ENCODE measurements around the gene ZNF428. TPM values are rescaled to one million over a fixed set of nuclear protein-coding genes. Genes with fewer than 3 reads are reported as not detected.
A peak's percentile ranks its signal among the peaks of the same experiment; 100 is the strongest.

ZNF428 gene
- polyA plus RNA-seq, 2 donors: 20.4 to 27.3 TPM

DNA sequence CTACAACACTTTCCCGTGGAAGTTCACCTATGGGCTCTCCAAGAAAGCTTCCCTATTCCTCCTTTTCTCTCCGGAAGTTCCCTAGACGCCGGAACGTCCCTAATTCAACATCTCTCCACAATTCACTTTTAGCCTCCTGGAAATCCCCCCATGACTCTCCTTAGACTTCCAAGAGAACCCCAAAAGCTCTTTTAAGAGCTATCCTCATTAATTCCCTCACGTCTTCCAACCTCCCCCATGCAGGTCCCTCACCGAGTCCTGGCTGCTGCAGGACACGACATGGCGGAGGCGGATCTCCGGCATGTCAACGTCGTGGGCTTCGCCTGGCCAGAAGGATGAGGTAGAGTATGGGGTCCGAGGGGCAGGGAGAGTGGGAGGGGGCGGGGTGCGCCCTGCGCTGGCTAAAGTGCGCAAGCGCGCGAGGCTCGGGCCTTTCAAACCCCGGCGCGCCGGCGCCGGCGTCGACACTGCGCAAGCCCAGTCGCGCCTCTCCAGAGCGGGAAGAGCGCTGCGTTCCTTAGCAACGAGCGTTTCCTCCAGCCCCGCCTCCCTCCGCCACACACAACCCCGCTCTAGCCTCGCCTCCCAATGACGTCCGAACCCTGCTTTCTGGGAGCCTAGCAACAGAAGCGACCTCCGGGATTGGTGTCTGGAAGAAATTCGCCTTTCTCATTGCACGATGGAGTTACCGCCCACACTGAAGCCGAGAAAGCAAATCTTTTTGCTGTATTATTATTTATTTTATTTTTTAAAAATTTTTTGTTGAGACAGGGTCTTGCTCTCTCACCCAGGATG is 44.1 kb downstream of the ZNF428 start, which contains the start of the genes PINLYP and XRCC1:
TSS of gene PINLYP (plus strand) at position 646 of the 795 bp plus-strand sequence. CDS start 1,391 bp downstream, outside the sequence.
TSS of gene XRCC1 (minus strand) at position 372 of the 795 bp plus-strand sequence. CDS start at position 303, 69 bp downstream.
- WGBS, 2 donors: 0% methylated on average over 51 of the region's 51 CpGs

DNA sequence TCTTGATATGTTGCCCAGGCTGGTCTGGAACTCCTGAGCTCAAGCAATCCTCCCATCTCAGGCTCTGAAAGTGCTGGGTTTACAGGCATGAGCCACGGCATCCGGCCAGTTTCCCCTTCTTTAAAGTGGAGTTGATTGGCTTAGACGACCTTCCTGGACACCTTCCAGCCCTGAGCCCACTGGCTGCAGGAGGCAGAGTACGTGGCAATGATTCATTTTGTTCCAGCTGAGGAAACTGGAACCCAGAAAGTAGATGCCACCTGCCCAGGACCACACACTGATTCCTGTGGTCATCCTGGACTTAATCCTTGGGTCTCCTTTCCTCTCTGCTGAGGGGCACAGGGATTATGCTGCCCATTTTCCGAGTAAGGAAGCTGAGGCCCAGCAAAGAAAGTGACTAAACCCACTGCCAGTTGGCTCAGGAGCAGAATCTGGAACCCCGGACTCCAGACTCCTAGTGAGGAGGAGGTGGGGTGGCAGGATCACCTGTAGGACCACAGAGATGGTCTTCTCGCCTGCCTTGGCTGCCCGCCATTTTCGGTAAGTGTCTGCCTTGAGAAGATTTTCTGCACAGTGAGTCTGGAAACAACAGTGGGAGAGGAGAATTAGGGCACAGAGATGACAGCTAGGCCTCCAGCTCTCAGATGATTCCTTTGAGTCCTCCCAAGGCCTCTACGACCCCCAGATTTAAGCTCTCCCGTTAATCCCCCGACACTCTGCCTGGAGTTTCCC is 44.8 kb downstream of the ZNF428 start:
- peaks cover 0 to 2% of the 10 kb centered on the region in 2 donors for H3K36me3 ChIP-seq (ENCODE audit: control insufficient read depth in 2 of 2, insufficient read depth in 2 of 2, low read length in 1 of 2)
- H3K27me3 ChIP-seq (ENCODE audit: control insufficient read depth in 1 of 2, insufficient read depth in 2 of 2, low read length in 2 of 2): no peaks in the 10 kb centered on the region
- H3K4me3 ChIP-seq (ENCODE audit: low read depth in 1 of 2, low read length in 2 of 2): peak overlapping the region; percentile 68 to 88
- peak overlapping the region; percentile 77 to 84 for H3K27ac ChIP-seq (ENCODE audit: low read depth in 2 of 2, low read length in 1 of 2)
- no peaks in the 10 kb centered on the region for H3K9me3 ChIP-seq (ENCODE audit: control insufficient read depth in 2 of 2, insufficient read depth in 1 of 2, low read depth in 1 of 2, low read length in 1 of 2)
- whole genome bisulfite sequencing, 2 donors: 26 to 33% methylated on average over 12 of the region's 12 CpGs
- peaks cover 7 to 13% of the 10 kb centered on the region in 2 donors for H3K4me1 ChIP-seq (ENCODE audit: control insufficient read depth in 2 of 2, insufficient read depth in 2 of 2, low read length in 1 of 2)

More for the DNA sequence above, 44.1 kb downstream of the ZNF428 start, which contains the start of the genes PINLYP and XRCC1:
- Histone ChIP-seq H3K4me3 (ENCODE audit: low read depth in 1 of 2, low read length in 2 of 2) (peak within 1 kb of the TSS; percentile 68 to 88), H3K27me3 (ENCODE audit: control insufficient read depth in 1 of 2, insufficient read depth in 2 of 2, low read length in 2 of 2) (no peaks in the 10 kb centered on the region), H3K9me3 (ENCODE audit: control insufficient read depth in 2 of 2, insufficient read depth in 1 of 2, low read depth in 1 of 2, low read length in 1 of 2) (no peaks in the 10 kb centered on the region), H3K36me3 (ENCODE audit: control insufficient read depth in 2 of 2, insufficient read depth in 2 of 2, low read length in 1 of 2) (peaks cover 0 to 2% of the 10 kb centered on the region in 2 donors), H3K27ac (ENCODE audit: low read depth in 2 of 2, low read length in 1 of 2) (peak within 1 kb of the TSS; percentile 77 to 84), H3K4me1 (ENCODE audit: control insufficient read depth in 2 of 2, insufficient read depth in 2 of 2, low read length in 1 of 2) (peaks cover 7 to 13% of the 10 kb centered on the region in 2 donors)

DNA sequence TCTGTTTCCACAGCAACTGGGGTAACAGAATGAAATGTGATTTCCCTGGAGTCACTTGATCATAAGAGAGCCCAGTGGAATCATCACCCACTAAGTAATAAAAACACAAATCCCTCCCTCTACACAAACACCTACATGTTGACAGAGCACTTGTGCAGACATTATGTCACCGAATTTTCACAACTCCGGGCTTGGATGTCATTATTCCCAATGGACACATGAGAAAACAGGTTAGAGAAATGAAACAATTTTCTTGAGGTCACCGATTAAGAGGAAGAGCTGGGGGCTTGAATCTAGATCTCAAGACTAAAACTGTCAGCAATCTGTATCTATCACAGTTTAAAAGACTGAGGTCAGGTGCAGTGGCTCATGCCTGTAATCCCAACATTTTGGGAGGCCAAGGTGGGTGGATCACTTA is 47.2 kb downstream of the ZNF428 start:
- 60 to 66% methylated on average over 3 of the region's 3 CpGs for WGBS, 2 donors
- Histone ChIP-seq H3K4me1 (ENCODE audit: control insufficient read depth in 2 of 2, insufficient read depth in 2 of 2, low read length in 1 of 2) (peaks cover 7 to 13% of the 10 kb centered on the region in 2 donors), H3K27ac (ENCODE audit: low read depth in 2 of 2, low read length in 1 of 2) (no peak overlapping the region), H3K36me3 (ENCODE audit: control insufficient read depth in 2 of 2, insufficient read depth in 2 of 2, low read length in 1 of 2) (peaks cover 0 to 2% of the 10 kb centered on the region in 2 donors), H3K27me3 (ENCODE audit: control insufficient read depth in 1 of 2, insufficient read depth in 2 of 2, low read length in 2 of 2) (no peaks in the 10 kb centered on the region), H3K4me3 (ENCODE audit: low read depth in 1 of 2, low read length in 2 of 2) (no peak overlapping the region), H3K9me3 (ENCODE audit: control insufficient read depth in 2 of 2, insufficient read depth in 1 of 2, low read depth in 1 of 2, low read length in 1 of 2) (no peaks in the 10 kb centered on the region)

DNA sequence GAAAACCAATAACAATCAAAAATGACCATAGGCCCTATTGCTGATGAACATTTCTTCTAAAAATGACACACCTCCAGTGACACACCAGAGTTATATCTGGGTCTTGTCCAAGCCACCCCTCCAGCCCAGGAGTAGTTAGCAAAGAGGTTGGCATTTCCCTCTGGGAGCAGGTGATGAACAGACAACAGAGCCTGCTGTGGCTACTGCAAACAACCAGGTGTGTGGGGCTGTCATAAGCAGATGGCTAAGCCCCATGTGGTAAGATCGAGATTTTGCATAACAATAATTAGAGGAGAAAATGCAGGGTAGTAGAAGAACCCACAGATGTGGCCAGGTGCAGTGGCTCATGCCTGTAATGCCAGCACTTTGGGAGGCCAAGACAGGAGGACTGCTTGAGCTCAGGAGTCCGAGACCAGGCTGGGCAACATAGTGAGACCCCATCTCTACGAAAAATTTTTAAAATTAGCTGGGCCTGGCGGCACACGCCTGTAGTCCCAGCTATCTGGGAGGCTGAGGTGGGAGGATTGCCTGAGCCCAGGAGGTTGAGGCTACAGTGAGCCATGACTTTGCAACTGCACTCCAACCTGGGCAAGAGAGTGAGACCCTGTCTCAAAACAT is 49.1 kb downstream of the ZNF428 start:
- no peak overlapping the region for H3K27ac ChIP-seq (ENCODE audit: low read depth in 2 of 2, low read length in 1 of 2)
- peaks cover 5% of the 10 kb centered on the region in 2 donors for H3K4me1 ChIP-seq (ENCODE audit: control insufficient read depth in 2 of 2, insufficient read depth in 2 of 2, low read length in 1 of 2)
- peaks cover 0 to 2% of the 10 kb centered on the region in 2 donors for H3K36me3 ChIP-seq (ENCODE audit: control insufficient read depth in 2 of 2, insufficient read depth in 2 of 2, low read length in 1 of 2)
- H3K9me3 ChIP-seq (ENCODE audit: control insufficient read depth in 2 of 2, insufficient read depth in 1 of 2, low read depth in 1 of 2, low read length in 1 of 2): no peaks in the 10 kb centered on the region
- WGBS, 2 donors: 88% methylated on average over 5 of the region's 5 CpGs
- H3K4me3 ChIP-seq (ENCODE audit: low read depth in 1 of 2, low read length in 2 of 2): no peak overlapping the region
- no peaks in the 10 kb centered on the region for H3K27me3 ChIP-seq (ENCODE audit: control insufficient read depth in 1 of 2, insufficient read depth in 2 of 2, low read length in 2 of 2)

DNA sequence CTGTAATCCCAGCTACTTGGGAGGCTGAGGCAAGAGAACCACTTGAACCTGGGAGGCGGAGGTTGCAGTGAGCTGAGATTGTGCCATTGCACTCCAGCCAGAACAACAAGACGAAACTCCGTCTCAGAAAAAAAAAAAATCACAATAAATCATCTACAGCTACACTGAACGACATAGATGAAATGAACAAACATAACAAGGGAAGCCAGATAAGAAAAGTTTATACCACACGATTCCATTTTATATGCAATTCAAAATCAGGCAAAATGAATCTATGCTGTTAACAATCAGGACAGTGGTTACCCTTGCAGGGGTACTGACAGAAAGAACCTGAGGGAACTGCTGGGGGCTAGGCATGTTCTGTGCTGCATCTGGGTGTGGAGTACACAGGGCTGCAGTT is 49.8 kb downstream of the ZNF428 start:
- Histone ChIP-seq H3K4me1 (ENCODE audit: control insufficient read depth in 2 of 2, insufficient read depth in 2 of 2, low read length in 1 of 2) (peaks cover 4 to 5% of the 10 kb centered on the region in 2 donors), H3K4me3 (ENCODE audit: low read depth in 1 of 2, low read length in 2 of 2) (no peak overlapping the region), H3K27me3 (ENCODE audit: control insufficient read depth in 1 of 2, insufficient read depth in 2 of 2, low read length in 2 of 2) (no peaks in the 10 kb centered on the region), H3K36me3 (ENCODE audit: control insufficient read depth in 2 of 2, insufficient read depth in 2 of 2, low read length in 1 of 2) (peaks cover 0 to 2% of the 10 kb centered on the region in 2 donors), H3K9me3 (ENCODE audit: control insufficient read depth in 2 of 2, insufficient read depth in 1 of 2, low read depth in 1 of 2, low read length in 1 of 2) (no peaks in the 10 kb centered on the region), H3K27ac (ENCODE audit: low read depth in 2 of 2, low read length in 1 of 2) (no peak overlapping the region)
- WGBS, 2 donors: 80 to 87% methylated on average over 5 of the region's 5 CpGs

DNA sequence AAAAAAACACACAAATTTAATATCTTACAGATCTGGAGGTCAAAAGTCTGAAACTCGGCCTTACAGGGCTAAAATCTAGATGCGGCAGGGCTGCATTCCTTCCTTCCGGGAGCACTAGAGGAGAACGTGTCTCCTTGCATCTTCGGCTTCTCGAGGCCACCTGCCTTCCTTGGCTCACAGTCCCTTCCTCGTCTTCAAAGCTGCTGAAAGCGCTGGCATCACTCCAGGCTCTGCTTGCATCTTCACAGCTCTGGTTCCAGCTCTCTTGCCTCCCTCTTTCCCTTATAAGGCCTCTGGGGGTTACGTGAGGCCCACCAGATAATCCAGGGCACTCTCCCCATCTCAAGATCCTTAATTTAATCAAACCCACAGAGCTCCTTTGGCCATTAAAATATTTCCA is 54.6 kb downstream of the ZNF428 start:
- H3K36me3 ChIP-seq (ENCODE audit: control insufficient read depth in 2 of 2, insufficient read depth in 2 of 2, low read length in 1 of 2): peaks cover 0 to 8% of the 10 kb centered on the region in 2 donors
- no peaks in the 10 kb centered on the region for H3K27me3 ChIP-seq (ENCODE audit: control insufficient read depth in 1 of 2, insufficient read depth in 2 of 2, low read length in 2 of 2)
- WGBS, 2 donors: 66 to 73% methylated on average over 9 of the region's 9 CpGs
- peaks cover 0 to 3% of the 10 kb centered on the region in 2 donors for H3K4me1 ChIP-seq (ENCODE audit: control insufficient read depth in 2 of 2, insufficient read depth in 2 of 2, low read length in 1 of 2)
- H3K4me3 ChIP-seq (ENCODE audit: low read depth in 1 of 2, low read length in 2 of 2): no peak overlapping the region
- no peak overlapping the region for H3K27ac ChIP-seq (ENCODE audit: low read depth in 2 of 2, low read length in 1 of 2)
- H3K9me3 ChIP-seq (ENCODE audit: control insufficient read depth in 2 of 2, insufficient read depth in 1 of 2, low read depth in 1 of 2, low read length in 1 of 2): no peaks in the 10 kb centered on the region

DNA sequence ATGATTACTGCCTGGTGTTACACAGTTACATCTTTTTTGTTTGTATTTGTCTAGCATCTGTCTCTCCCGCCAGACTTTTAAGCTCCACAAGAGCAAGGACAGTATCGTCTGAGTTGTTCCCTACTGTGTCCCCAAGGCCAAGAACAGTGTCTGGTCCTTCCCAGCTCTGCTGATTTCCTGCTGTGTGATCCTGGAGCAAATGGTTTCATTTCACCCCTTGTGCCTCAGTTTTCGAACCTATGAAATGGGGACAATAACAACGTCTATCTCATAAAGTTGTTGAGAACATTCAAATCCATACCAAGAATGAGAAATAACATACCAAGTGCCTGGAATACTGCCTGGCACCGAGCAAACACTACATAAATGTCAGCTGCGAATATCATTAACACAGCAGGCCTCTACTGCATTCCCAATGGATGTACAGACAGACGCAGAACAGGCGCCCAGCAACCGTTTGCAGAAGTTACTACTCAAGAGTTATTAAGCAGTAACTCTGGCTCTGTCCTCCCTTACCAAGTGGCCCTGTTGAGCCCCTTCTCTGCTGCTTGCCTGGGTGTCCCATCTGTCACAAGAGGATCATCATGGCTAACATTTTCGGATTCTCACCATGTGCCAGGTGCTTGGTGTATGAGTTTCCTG is 55.5 kb downstream of the ZNF428 start:
- H3K9me3 ChIP-seq (ENCODE audit: control insufficient read depth in 2 of 2, insufficient read depth in 1 of 2, low read depth in 1 of 2, low read length in 1 of 2): no peaks in the 10 kb centered on the region
- 91 to 92% methylated on average over 10 of the region's 10 CpGs for WGBS, 2 donors
- H3K4me3 ChIP-seq (ENCODE audit: low read depth in 1 of 2, low read length in 2 of 2): no peak overlapping the region
- no peak overlapping the region for H3K27ac ChIP-seq (ENCODE audit: low read depth in 2 of 2, low read length in 1 of 2)
- H3K36me3 ChIP-seq (ENCODE audit: control insufficient read depth in 2 of 2, insufficient read depth in 2 of 2, low read length in 1 of 2): peaks cover 0 to 8% of the 10 kb centered on the region in 2 donors
- H3K27me3 ChIP-seq (ENCODE audit: control insufficient read depth in 1 of 2, insufficient read depth in 2 of 2, low read length in 2 of 2): no peaks in the 10 kb centered on the region
- peaks cover 0 to 3% of the 10 kb centered on the region in 2 donors for H3K4me1 ChIP-seq (ENCODE audit: control insufficient read depth in 2 of 2, insufficient read depth in 2 of 2, low read length in 1 of 2)

DNA sequence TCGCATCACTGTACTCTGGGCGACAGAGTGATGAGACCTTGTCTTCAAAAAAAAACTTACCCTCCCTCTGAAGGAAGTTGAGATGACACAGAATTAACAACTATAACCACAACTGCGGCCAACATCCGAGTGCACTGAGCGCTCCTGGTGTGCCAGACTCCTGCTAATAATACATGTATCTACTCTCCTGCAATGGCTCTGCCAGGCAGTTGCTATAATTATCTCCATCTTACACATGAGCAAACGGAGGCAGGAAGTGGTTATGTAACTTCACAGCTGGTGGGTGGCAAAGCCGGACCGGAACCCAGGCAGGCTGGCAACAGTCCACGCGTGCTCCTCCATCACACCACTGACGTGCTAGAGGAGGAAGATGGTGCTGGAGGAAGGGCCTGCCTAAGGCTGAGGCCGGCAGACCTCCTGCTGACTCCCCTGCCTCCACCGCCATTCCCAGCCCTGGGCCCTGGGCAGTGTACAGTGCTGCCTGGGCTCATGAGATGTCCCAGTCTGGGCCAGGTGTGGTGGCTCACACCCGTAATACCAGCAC is 56.7 kb downstream of the ZNF428 start:
- H3K27ac ChIP-seq (ENCODE audit: low read depth in 2 of 2, low read length in 1 of 2): peak overlapping the region; percentile 57 to 59
- H3K4me3 ChIP-seq (ENCODE audit: low read depth in 1 of 2, low read length in 2 of 2): no peak overlapping the region
- H3K4me1 ChIP-seq (ENCODE audit: control insufficient read depth in 2 of 2, insufficient read depth in 2 of 2, low read length in 1 of 2): peaks cover 0 to 3% of the 10 kb centered on the region in 2 donors
- peaks cover 0 to 8% of the 10 kb centered on the region in 2 donors for H3K36me3 ChIP-seq (ENCODE audit: control insufficient read depth in 2 of 2, insufficient read depth in 2 of 2, low read length in 1 of 2)
- WGBS, 2 donors: 60 to 66% methylated on average over 14 of the region's 14 CpGs
- H3K9me3 ChIP-seq (ENCODE audit: control insufficient read depth in 2 of 2, insufficient read depth in 1 of 2, low read depth in 1 of 2, low read length in 1 of 2): no peaks in the 10 kb centered on the region
- H3K27me3 ChIP-seq (ENCODE audit: control insufficient read depth in 1 of 2, insufficient read depth in 2 of 2, low read length in 2 of 2): no peaks in the 10 kb centered on the region

Measured in esophagus (tissue), 2 donors.